GM23248 (cell line): ENCODE results near the gene HNF1A. TPM values are rescaled to one million over a fixed set of nuclear protein-coding genes. Genes with fewer than 3 reads are reported as not detected.

Source experiments
- DNase-seq: peaks from one replicate; pipeline ENCODE4 v3.0.0-alpha.2; 2015
- H2AFZ ChIP-seq: fragments of 200-600 bp; sonication (generic); 2 replicates; pipeline ENCODE4 v1.6.1; 2016; ENCODE audit warnings: antibody characterized with exemption
- H3F3A ChIP-seq: fragments of 200-600 bp; sonication (generic); 2 replicates; pipeline ENCODE4 v1.6.1; 2016; ENCODE audit warnings: mild to moderate bottlenecking, antibody characterized with exemption, mixed run types; ENCODE audit not compliant: insufficient read depth
- H3K27ac ChIP-seq: fragments of 200-600 bp; sonication (generic); 2 replicates; pipeline ENCODE4 v1.5.1; 2016; ENCODE audit warnings: mild to moderate bottlenecking
- H3K27me3 ChIP-seq: fragments of 200-600 bp; sonication (generic); replicated peaks from 2 replicates; pipeline ENCODE4 v1.6.1; 2016; ENCODE audit warnings: mild to moderate bottlenecking; ENCODE audit not compliant: insufficient read depth
- H3K36me3 ChIP-seq: fragments of 200-600 bp; sonication (generic); 2 replicates; pipeline ENCODE4 v1.6.1; 2016; ENCODE audit warnings: low read depth, mild to moderate bottlenecking
- H3K4me1 ChIP-seq: fragments of 200-600 bp; sonication (generic); 2 replicates; pipeline ENCODE4 v1.6.1; 2016; ENCODE audit warnings: mild to moderate bottlenecking; ENCODE audit not compliant: insufficient read depth
- H3K4me2 ChIP-seq: fragments of 200-600 bp; sonication (generic); one replicate; pipeline ENCODE4 v1.6.1; 2016; ENCODE audit warnings: mild to moderate bottlenecking; ENCODE audit not compliant: unreplicated experiment
- H3K4me3 ChIP-seq: fragments of 200-600 bp; sonication (generic); 2 replicates; pipeline ENCODE4 v1.5.1; 2016; ENCODE audit warnings: mild to moderate bottlenecking
- H3K79me2 ChIP-seq: fragments of 200-600 bp; sonication (generic); 2 replicates; pipeline ENCODE4 v1.6.1; 2016; ENCODE audit warnings: mild to moderate bottlenecking; ENCODE audit not compliant: insufficient read depth
- H3K9ac ChIP-seq: fragments of 200-600 bp; sonication (generic); 2 replicates; pipeline ENCODE4 v1.6.1; 2016; ENCODE audit warnings: mild to moderate bottlenecking
- H3K9me2 ChIP-seq: fragments of 200-600 bp; sonication (generic); 2 replicates; pipeline ENCODE4 v1.6.1; 2016; ENCODE audit warnings: mixed run types, mild to moderate bottlenecking, moderate library complexity; ENCODE audit not compliant: insufficient read depth
- H3K9me3 ChIP-seq: fragments of 200-600 bp; sonication (generic); one replicate; pipeline ENCODE4 v1.6.1; 2017; ENCODE audit warnings: low read depth
- H4K20me1 ChIP-seq: fragments of 200-600 bp; sonication (generic); 2 replicates; pipeline ENCODE4 v1.6.0; 2016; ENCODE audit not compliant: insufficient read depth
- EZH2 ChIP-seq: fragments of 200-600 bp; sonication (generic); IDR thresholded peaks from 2 replicates; pipeline ENCODE4 v1.6.1; 2018; ENCODE audit warnings: antibody characterized with exemption, mild to moderate bottlenecking; ENCODE audit not compliant: insufficient read depth, poor library complexity, severe bottlenecking
- EZH2phosphoT487 ChIP-seq: fragments of 200-600 bp; sonication (generic); IDR thresholded peaks from 2 replicates; pipeline ENCODE4 v1.6.1; 2018; ENCODE audit warnings: antibody characterized with exemption, moderate library complexity, mild to moderate bottlenecking, low read depth; ENCODE audit not compliant: insufficient read depth
- WGBS, 2 experiments: methylation state at CpG; one replicate each; pipeline ENCODE4 v1.1.6; 2015 to 2017; ENCODE audit warnings: low lambda C conversion rate in 2 of 2, low coverage in 1 of 2; ENCODE audit errors: missing lambda C conversion rate in 2 of 2; 5-methylcytosine and 5-hydroxymethylcytosine counted together
- in situ Hi-C: fragments of 300-500 bp; cut with MboI; formaldehyde crosslinking; loops from 2 replicates; pipeline ENCODE4 v1.15.0; 2020
- polyA plus RNA-seq: library from polyadenylated mRNA; unstranded; fragments of >200 nt; fragmentation: Nextera tagmentation; extraction: Ambion mirVana; gene quantifications from 2 replicates; pipeline ENCODE4 v1.2.1, GENCODE V29; 2016
- total RNA-seq: library from RNA; depleted of rRNA; stranded (reverse); fragments of >200 nt; shearing (Covaris generic); gene quantifications from 2 replicates; pipeline ENCODE4 v1.2.3, GENCODE V29; 2014

The HNF1A gene
- total and polyA plus RNA-seq, 2 experiments from 2014 or later = not detected

DNA sequence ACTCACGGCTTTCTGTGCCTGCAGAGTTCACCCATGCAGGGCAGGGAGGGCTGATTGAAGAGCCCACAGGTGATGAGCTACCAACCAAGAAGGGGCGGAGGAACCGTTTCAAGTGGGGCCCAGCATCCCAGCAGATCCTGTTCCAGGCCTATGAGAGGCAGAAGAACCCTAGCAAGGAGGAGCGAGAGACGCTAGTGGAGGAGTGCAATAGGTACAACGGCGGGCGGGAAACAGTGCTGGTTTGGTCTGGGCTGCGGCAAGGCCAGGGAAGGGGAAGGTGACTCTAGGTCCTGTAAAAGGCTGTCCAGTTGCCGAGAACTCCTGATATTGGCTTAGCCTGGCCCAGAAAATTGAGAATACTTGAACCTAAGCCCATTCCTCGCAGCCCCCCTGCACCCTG lies 15.2 kb downstream of the HNF1A start:
- 75 to 80% methylated on average over 11 of the region's 11 CpGs for WGBS, 2 experiments
- DNase-seq = no peak

DNA sequence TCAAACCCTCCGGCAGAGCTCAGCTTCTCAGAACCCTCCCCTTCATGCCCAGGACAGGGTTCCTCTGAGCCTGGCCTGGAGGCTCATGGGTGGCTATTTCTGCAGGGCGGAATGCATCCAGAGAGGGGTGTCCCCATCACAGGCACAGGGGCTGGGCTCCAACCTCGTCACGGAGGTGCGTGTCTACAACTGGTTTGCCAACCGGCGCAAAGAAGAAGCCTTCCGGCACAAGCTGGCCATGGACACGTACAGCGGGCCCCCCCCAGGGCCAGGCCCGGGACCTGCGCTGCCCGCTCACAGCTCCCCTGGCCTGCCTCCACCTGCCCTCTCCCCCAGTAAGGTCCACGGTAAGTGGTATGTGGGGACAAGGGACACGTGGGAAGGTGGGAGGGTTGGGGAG lies 15.7 kb downstream of the HNF1A start:
- no peak overlapping the region for H3K4me3 ChIP-seq
- no peaks in the 10 kb centered on the region for H3K36me3 ChIP-seq
- in situ Hi-C loops = no loop called here
- H3K9me3 ChIP-seq = no peaks in the 10 kb centered on the region
- H3K79me2 ChIP-seq = no peaks in the 10 kb centered on the region
- TF ChIP-seq EZH2phosphoT487 = no peak
- no peak for TF ChIP-seq EZH2
- no peak overlapping the region for H3K27ac ChIP-seq
- no peak overlapping the region for H3K9ac ChIP-seq
- 58 to 69% methylated on average over 14 to 15 of the region's 15 CpGs for WGBS, 2 experiments
- H3K4me1 ChIP-seq = no peaks in the 10 kb centered on the region
- H4K20me1 ChIP-seq = no peaks in the 10 kb centered on the region
- no peak overlapping the region for H2AFZ ChIP-seq
- DNase-seq = no peak
- no peaks in the 10 kb centered on the region for H3F3A ChIP-seq
- H3K9me2 ChIP-seq = no peaks in the 10 kb centered on the region
- H3K4me2 ChIP-seq = no peak overlapping the region
- peaks cover 15% of the 10 kb centered on the region; the same call in 1 of the 2 replicates for H3K27me3 ChIP-seq

More for the DNA sequence above, 15.2 kb downstream of the HNF1A start:
- TF ChIP-seq EZH2phosphoT487 = no peak
- TF ChIP-seq EZH2 = no peak
- Histone ChIP-seq H2AFZ (no peak overlapping the region), H3K79me2 (no peaks in the 10 kb centered on the region), H3K36me3 (no peaks in the 10 kb centered on the region), H3K4me3 (no peak overlapping the region), H3K27me3 (peaks cover 15% of the 10 kb centered on the region; the same call in 1 of the 2 replicates), H3K9me3 (no peaks in the 10 kb centered on the region), H3K9me2 (no peaks in the 10 kb centered on the region), H3K4me2 (no peak overlapping the region), H3K9ac (no peak overlapping the region), H4K20me1 (no peaks in the 10 kb centered on the region), H3F3A (no peaks in the 10 kb centered on the region), H3K27ac (no peak overlapping the region), H3K4me1 (no peaks in the 10 kb centered on the region)
- in situ Hi-C loops = no loop called here

DNA sequence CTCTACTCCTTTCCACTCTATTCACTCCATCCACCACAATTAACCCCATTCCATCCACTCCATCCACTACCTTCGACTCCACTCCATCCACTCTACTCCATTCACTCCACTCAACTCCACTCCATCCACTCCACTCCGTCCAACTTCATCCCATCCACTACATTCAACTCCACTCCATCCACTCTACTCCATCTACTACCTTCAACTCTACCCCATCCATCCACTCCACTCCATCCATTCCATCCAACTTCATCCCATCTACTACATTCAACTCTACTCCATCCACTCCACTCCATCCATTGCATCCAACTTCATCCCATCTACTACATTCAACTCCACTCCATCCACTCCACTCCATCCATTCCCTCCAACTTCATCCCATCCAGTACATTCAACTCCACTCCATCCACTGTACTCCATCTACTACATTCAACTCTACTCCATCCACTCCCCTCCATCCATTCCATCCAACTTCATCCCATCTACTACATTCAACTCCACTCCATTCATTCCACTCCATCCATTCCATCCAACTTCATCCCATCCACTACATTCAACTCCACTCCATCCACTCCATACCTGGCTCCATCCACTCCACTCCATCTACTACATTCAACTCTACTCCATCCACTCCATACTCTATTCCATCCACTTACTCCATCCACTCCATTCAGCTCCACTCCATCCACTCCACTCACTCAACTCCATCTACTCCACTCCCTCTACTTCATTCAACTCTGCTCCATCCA lies 16.4 kb downstream of the HNF1A start:
- WGBS, 2 experiments = 68 to 70% methylated on average over 2 of the region's 2 CpGs
- H2AFZ ChIP-seq = no peak overlapping the region
- no peak for TF ChIP-seq EZH2
- TF ChIP-seq EZH2phosphoT487 = no peak
- H3K36me3 ChIP-seq = no peaks in the 10 kb centered on the region
- H3K9ac ChIP-seq = no peak overlapping the region
- H3K4me2 ChIP-seq = no peak overlapping the region
- no peaks in the 10 kb centered on the region for H3K4me1 ChIP-seq
- no peaks in the 10 kb centered on the region for H4K20me1 ChIP-seq
- no peaks in the 10 kb centered on the region for H3K9me2 ChIP-seq
- no peak for DNase-seq
- H3K27ac ChIP-seq = no peak overlapping the region
- no peaks in the 10 kb centered on the region for H3F3A ChIP-seq
- no peaks in the 10 kb centered on the region for H3K9me3 ChIP-seq
- H3K27me3 ChIP-seq = peaks cover 15% of the 10 kb centered on the region; the same call in 1 of the 2 replicates
- no peak overlapping the region for H3K4me3 ChIP-seq
- no peaks in the 10 kb centered on the region for H3K79me2 ChIP-seq
- in situ Hi-C loops = no loop called here

DNA sequence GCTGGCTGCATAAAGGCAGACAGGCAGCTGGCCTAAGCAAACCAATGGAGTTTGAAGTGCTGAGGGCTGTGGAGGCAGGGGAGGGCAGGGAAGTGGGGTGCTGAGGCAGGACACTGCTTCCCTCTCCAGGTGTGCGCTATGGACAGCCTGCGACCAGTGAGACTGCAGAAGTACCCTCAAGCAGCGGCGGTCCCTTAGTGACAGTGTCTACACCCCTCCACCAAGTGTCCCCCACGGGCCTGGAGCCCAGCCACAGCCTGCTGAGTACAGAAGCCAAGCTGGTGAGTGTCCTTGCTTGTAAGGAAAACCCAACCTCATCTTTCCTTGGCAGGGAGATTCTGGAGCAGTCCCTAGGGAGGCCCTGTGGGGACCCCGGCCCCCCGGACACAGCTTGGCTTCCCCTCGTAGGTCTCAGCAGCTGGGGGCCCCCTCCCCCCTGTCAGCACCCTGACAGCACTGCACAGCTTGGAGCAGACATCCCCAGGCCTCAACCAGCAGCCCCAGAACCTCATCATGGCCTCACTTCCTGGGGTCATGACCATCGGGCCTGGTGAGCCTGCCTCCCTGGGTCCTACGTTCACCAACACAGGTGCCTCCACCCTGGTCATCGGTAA lies 17.9 kb downstream of the HNF1A start:
- H3K27ac ChIP-seq = no peak overlapping the region
- H3F3A ChIP-seq = no peaks in the 10 kb centered on the region
- no peaks in the 10 kb centered on the region for H4K20me1 ChIP-seq
- no peaks in the 10 kb centered on the region for H3K9me2 ChIP-seq
- no peaks in the 10 kb centered on the region for H3K4me1 ChIP-seq
- no peaks in the 10 kb centered on the region for H3K9me3 ChIP-seq
- H3K9ac ChIP-seq = no peak overlapping the region
- TF ChIP-seq EZH2 (no peak), EZH2phosphoT487 (no peak)
- no peaks in the 10 kb centered on the region for H3K79me2 ChIP-seq
- no peak for DNase-seq
- no peak overlapping the region for H2AFZ ChIP-seq
- in situ Hi-C loops = no loop called here
- H3K4me3 ChIP-seq = no peak overlapping the region
- H3K27me3 ChIP-seq = peaks cover 15% of the 10 kb centered on the region; the same call in 1 of the 2 replicates
- no peak overlapping the region for H3K4me2 ChIP-seq
- WGBS, 2 experiments = 70 to 71% methylated on average over 10 to 11 of the region's 11 CpGs
- H3K36me3 ChIP-seq = no peaks in the 10 kb centered on the region
